Gastrocnemius medialis (tissue), 4 donors: ENCODE data around the gene FJX1. TPM values are rescaled to one million over a fixed set of nuclear protein-coding genes. Genes with fewer than 3 reads are reported as not detected.

Experiments used
- ATAC-seq, 2 donors: fragments of 150-250 bp; one replicate each; pipeline ENCODE4 v1.9.1; 2016
- DNase-seq, 2 donors: peaks; one replicate each; pipeline ENCODE4 v3.0.0-alpha.2; 2019
- H3K27ac ChIP-seq, 4 donors: fragments of 200-600 bp; sonication (generic); 1 replicate in 1 of 4; 2 replicates in 3 of 4; pipeline ENCODE4 v1.5.1; 2016 to 2018; ENCODE audit warnings: mild to moderate bottlenecking in 2 of 4, moderate library complexity in 1 of 4
- H3K27me3 ChIP-seq, 3 donors: fragments of 200-600 bp; sonication (generic) in 2 of 3; 1 replicate in 1 of 3; 2 replicates in 2 of 3; pipeline versions ENCODE4 v1.5.1 to v1.6.0; 2016 to 2019; ENCODE audit warnings: mild to moderate bottlenecking in 1 of 3, moderate library complexity in 1 of 3
- H3K36me3 ChIP-seq, 2 donors: fragments of 200-600 bp; sonication (generic) in 1 of 2; one replicate each; pipeline ENCODE4 v1.5.1; 2017 to 2018
- H3K4me1 ChIP-seq, 2 donors: fragments of 200-600 bp; sonication (generic) in 1 of 2; one replicate each; pipeline ENCODE4 v1.5.1; 2016 to 2017; ENCODE audit warnings: mild to moderate bottlenecking in 2 of 2
- H3K4me3 ChIP-seq, 4 donors: fragments of 200-600 bp; sonication (generic) in 3 of 4; 1 replicate in 1 of 4; 2 replicates in 3 of 4; pipeline ENCODE4 v1.5.1; 2016 to 2019; ENCODE audit warnings: mild to moderate bottlenecking in 2 of 4
- H3K9me3 ChIP-seq, 3 donors: fragments of 200-600 bp; sonication (generic) in 2 of 3; 1 replicate in 1 of 3; 2 replicates in 2 of 3; pipeline ENCODE4 v1.5.1; 2016 to 2019
- CTCF ChIP-seq, 5 experiments: fragments of 450-650 bp in 3 of 5; fragments of 200-600 bp in 2 of 5; sonication (generic) in 2 of 5; IDR thresholded peaks in 4 of 5; conservative IDR thresholded peaks in 1 of 5; 1 replicate in 4 of 5; 2 replicates in 1 of 5; pipeline ENCODE4 v1.5.1; 2016 to 2019; ENCODE audit warnings: antibody characterized with exemption in 5 of 5, mild to moderate bottlenecking in 3 of 5, moderate library complexity in 3 of 5
- POLR2A ChIP-seq, 2 donors: fragments of 450-650 bp; IDR thresholded peaks; one replicate each; pipeline ENCODE4 v1.6.1; 2017; ENCODE audit warnings: antibody characterized with exemption in 2 of 2, mild to moderate bottlenecking in 2 of 2, moderate library complexity in 2 of 2
- in situ Hi-C, 4 donors: fragments of 200-750 bp; cut with MboI; loops; one replicate each; pipeline versions ENCODE4 v1.15.0 to v1.8.0; 2017; ENCODE audit warnings: low sequenced_read_pairs in 4 of 4
- intact Hi-C: fragments of 100-400 bp; cut with DNase I; formaldehyde crosslinking; loops from one replicate; pipeline ENCODE4 v1.15.1; 2023; ENCODE audit warnings: low total_unique reads
- total RNA-seq, 4 donors: library from RNA; depleted of rRNA; stranded (reverse); fragments of >200 nt; gene quantifications; one replicate each; pipeline versions ENCODE4 v1.1.0 to v1.2.3, GENCODE V29; 2016

Gene FJX1
- total RNA-seq, 4 donors from 2014 or later, result 1.5 to 10.8 (median 2.0) TPM

- Histone ChIP-seq H3K27me3 (peaks cover 0 to 3% (median 0%) of the 10 kb centered on the region in 3 donors), H3K9me3 (no peaks in the 10 kb centered on the region), H3K36me3 (no peaks in the 10 kb centered on the region), H3K4me3 (no peak overlapping the region), H3K4me1 (peaks cover 4 to 18% of the 10 kb centered on the region in 2 donors), H3K27ac (no peak overlapping the region)
- no peak for TF ChIP-seq CTCF (IDR thresholded peaks at IDR 0.05 in 4 of 5, conservative IDR thresholded peaks at IDR 0.05 in 1 of 5)
- no peak for ATAC-seq
- in situ Hi-C loops, result loop anchor here (5.0 to 25.0 kb wide), 10 partner anchors 207 to 872 kb away; no protein-coding TSS in a partner anchor
- DNase-seq, result no peak
- intact Hi-C loops, result loop anchor here (5.0 to 10.0 kb wide), 2 partner anchors 450 to 877 kb away; no protein-coding TSS in a partner anchor
Measured at GRCh38 chr11:35614939-35615569, 3.2 kb upstream of the FJX1 start.

- Histone ChIP-seq H3K4me1 (peaks cover 9 to 22% of the 10 kb centered on the region in 2 donors), H3K9me3 (no peaks in the 10 kb centered on the region), H3K4me3 (no peak overlapping the region), H3K27ac (no peak overlapping the region), H3K27me3 (peaks cover 0 to 3% (median 0%) of the 10 kb centered on the region in 3 donors), H3K36me3 (no peaks in the 10 kb centered on the region)
- in situ Hi-C loops (loop anchor here (5.0 to 25.0 kb wide), 9 partner anchors 209 to 871 kb away; no protein-coding TSS in a partner anchor), intact Hi-C loops (loop anchor here (1.0 to 10.0 kb wide), 6 partner anchors 207 to 876 kb away; no protein-coding TSS in a partner anchor)
- DNase-seq, result no peak
- TF ChIP-seq CTCF (IDR thresholded peaks at IDR 0.05 in 4 of 5, conservative IDR thresholded peaks at IDR 0.05 in 1 of 5), result peak; percentile 70 to 83 (median 75)
- no peak for TF ChIP-seq POLR2A (IDR thresholded peaks at IDR 0.05)
- peak in 1 of 2 donors; percentile 28 for ATAC-seq
Measured at GRCh38 chr11:35615921-35616900, 2.0 kb upstream of the FJX1 start.

GRCh38 chr11:35617316-35617686 is 959 bp upstream of the FJX1 start:
- in situ Hi-C loops (loop anchor here (5.0 to 25.0 kb wide), 9 partner anchors 208 to 870 kb away; no protein-coding TSS in a partner anchor), intact Hi-C loops (loop anchor here (2.0 to 10.0 kb wide), 5 partner anchors 206 to 875 kb away; no protein-coding TSS in a partner anchor)
- H3K4me1 ChIP-seq, result peaks cover 9 to 22% of the 10 kb centered on the region in 2 donors
- DNase-seq (no peak), ATAC-seq (no peak)
- H3K27me3 ChIP-seq, result peaks cover 0 to 10% (median 2%) of the 10 kb centered on the region in 3 donors
- no peak for TF ChIP-seq CTCF (IDR thresholded peaks at IDR 0.05 in 4 of 5, conservative IDR thresholded peaks at IDR 0.05 in 1 of 5)
- TF ChIP-seq POLR2A (IDR thresholded peaks at IDR 0.05), result no peak
- H3K4me3 ChIP-seq, result peak overlapping the region; percentile 55 to 78 (median 64)
- H3K36me3 ChIP-seq, result no peaks in the 10 kb centered on the region
- peak overlapping the region in 1 of 4 donors; percentile 56 for H3K27ac ChIP-seq
- no peaks in the 10 kb centered on the region for H3K9me3 ChIP-seq

- H3K4me1 ChIP-seq, result peaks cover 9 to 22% of the 10 kb centered on the region in 2 donors
- H3K27ac ChIP-seq, result peak overlapping the region; percentile 56 to 63 (median 60)
- DNase-seq (no peak), ATAC-seq (peak; percentile 49 to 55)
- in situ Hi-C loops (loop anchor here (5.0 to 25.0 kb wide), 9 partner anchors 206 to 869 kb away; no protein-coding TSS in a partner anchor), intact Hi-C loops (loop anchor here (1.0 to 10.0 kb wide), 3 partner anchors 44 to 874 kb away; partner anchors contain the start of gene TRIM44)
- no peaks in the 10 kb centered on the region for H3K36me3 ChIP-seq
- no peak for TF ChIP-seq POLR2A (IDR thresholded peaks at IDR 0.05)
- TF ChIP-seq CTCF (IDR thresholded peaks at IDR 0.05 in 4 of 5, conservative IDR thresholded peaks at IDR 0.05 in 1 of 5), result peak in 3 of 5 experiments; percentile 6 to 28 (median 13)
- H3K27me3 ChIP-seq, result peaks cover 0 to 7% (median 2%) of the 10 kb centered on the region in 3 donors
- H3K4me3 ChIP-seq, result peak overlapping the region; percentile 55 to 78 (median 64)
- H3K9me3 ChIP-seq, result no peaks in the 10 kb centered on the region
Measured at GRCh38 chr11:35618497-35619115, 346 bp downstream of the FJX1 start.
